Ovary (tissue), 3 donors: ENCODE measurements around the gene SLCO2A1.

Source experiments
- CTCF ChIP-seq, 3 donors: fragments of 450-650 bp in 2 of 3; fragments of 200-600 bp in 1 of 3; IDR thresholded peaks; one replicate each; pipeline versions ENCODE4 v1.5.1 to v1.8.0; 2016 to 2022; ENCODE audit warnings: antibody characterized with exemption in 3 of 3, mild to moderate bottlenecking in 1 of 3
- EP300 ChIP-seq: sonication (generic); formaldehyde crosslinking; IDR thresholded peaks from one replicate; pipeline ENCODE4 v1.6.1; 2017; ENCODE audit warnings: antibody characterized with exemption
- POLR2A ChIP-seq: fragments of 450-650 bp; IDR thresholded peaks from one replicate; pipeline ENCODE4 v1.6.1; 2017; ENCODE audit warnings: antibody characterized with exemption, mild to moderate bottlenecking, moderate library complexity
- donor health status: DM: no; HTN: no; CAD: no.

GRCh38 chr3:133962849-133963248, 66.9 kb downstream of the SLCO2A1 start:
- no peak for TF ChIP-seq POLR2A
- TF ChIP-seq CTCF (IDR thresholded peaks at IDR 0.05), result no peak
- no peak for TF ChIP-seq EP300
